ENCODE results near the gene KSR2. TPM values are rescaled to one million over a fixed set of nuclear protein-coding genes. Genes with fewer than 3 reads are reported as not detected.

KSR2 gene
- total RNA-seq, 1 experiment from 2014 or later: not detected

GRCh38 chr12:117970334-117970733 is 1.5 kb upstream of the KSR2 start:
- no peak overlapping the region for H3K4me3 ChIP-seq (ENCODE audit: low read depth, low read length, poor library complexity, severe bottlenecking)
- H3K9me3 ChIP-seq (ENCODE audit: low read depth, low read length, poor library complexity, severe bottlenecking): no peaks in the 10 kb centered on the region
- BruUV-seq (replicated peaks): no TSS peak
- intact Hi-C loops (cut with micrococcal nuclease; ENCODE audit: unreplicated experiment): no loop called here
- no peaks in the 10 kb centered on the region for H3K36me3 ChIP-seq (ENCODE audit: insufficient read depth, low read length, poor library complexity, severe bottlenecking)
- H3K27ac ChIP-seq (ENCODE audit: low read depth, low read length, poor library complexity, severe bottlenecking): no peak overlapping the region
- DNase-seq (ENCODE audit: low spot score): no peak
- CTCF ChIA-PET: no interaction called here
- peaks cover 58% of the 10 kb centered on the region for H3K27me3 ChIP-seq (replicated peaks; ENCODE audit: insufficient read depth, low read depth, low read length, poor library complexity)
- POLR2A ChIA-PET (ENCODE audit: low non-redundant PET): no interaction called here
- TF ChIP-seq EZH2 (IDR thresholded peaks at IDR 0.05; ENCODE audit: borderline replicate concordance, low read depth, low read length, poor library complexity, severe bottlenecking): no peak
- TF ChIP-seq CTCF (conservative IDR thresholded peaks at IDR 0.05; ENCODE audit: low read depth, low read length): no peak
- no peaks in the 10 kb centered on the region for H3K4me1 ChIP-seq (ENCODE audit: insufficient read depth, low read length, poor library complexity, severe bottlenecking)

- no peaks in the 10 kb centered on the region for H3K4me1 ChIP-seq (ENCODE audit: insufficient read depth, low read length, poor library complexity, severe bottlenecking)
- H3K27ac ChIP-seq (ENCODE audit: low read depth, low read length, poor library complexity, severe bottlenecking): no peak overlapping the region
- ChIA-PET CTCF (no interaction called here), POLR2A (ENCODE audit: low non-redundant PET) (no interaction called here)
- no peak for TF ChIP-seq CTCF (conservative IDR thresholded peaks at IDR 0.05; ENCODE audit: low read depth, low read length)
- no peak for TF ChIP-seq EZH2 (IDR thresholded peaks at IDR 0.05; ENCODE audit: borderline replicate concordance, low read depth, low read length, poor library complexity, severe bottlenecking)
- BruUV-seq (replicated peaks): no TSS peak
- H3K4me3 ChIP-seq (ENCODE audit: low read depth, low read length, poor library complexity, severe bottlenecking): peak overlapping the region; percentile 49
- H3K27me3 ChIP-seq (replicated peaks; ENCODE audit: insufficient read depth, low read depth, low read length, poor library complexity): peaks cover 72% of the 10 kb centered on the region
- no peaks in the 10 kb centered on the region for H3K9me3 ChIP-seq (ENCODE audit: low read depth, low read length, poor library complexity, severe bottlenecking)
- intact Hi-C loops (cut with micrococcal nuclease; ENCODE audit: unreplicated experiment): no loop called here
- DNase-seq (ENCODE audit: low spot score): no peak
- no peaks in the 10 kb centered on the region for H3K36me3 ChIP-seq (ENCODE audit: insufficient read depth, low read length, poor library complexity, severe bottlenecking)
These were observed 520 bp downstream of the KSR2 start for GRCh38 chr12:117968151-117968789.

- CTCF ChIA-PET: no interaction called here
These were observed 1.3 kb downstream of the KSR2 start for GRCh38 chr12:117967512-117967911.

More at GRCh38 chr12:117967512-117967911, 1.3 kb downstream of the KSR2 start:
- Histone ChIP-seq H3K4me1 (ENCODE audit: insufficient read depth, low read length, poor library complexity, severe bottlenecking) (no peaks in the 10 kb centered on the region), H3K27me3 (replicated peaks; ENCODE audit: insufficient read depth, low read depth, low read length, poor library complexity) (peaks cover 72% of the 10 kb centered on the region), H3K4me3 (ENCODE audit: low read depth, low read length, poor library complexity, severe bottlenecking) (no peak overlapping the region), H3K9me3 (ENCODE audit: low read depth, low read length, poor library complexity, severe bottlenecking) (no peaks in the 10 kb centered on the region), H3K27ac (ENCODE audit: low read depth, low read length, poor library complexity, severe bottlenecking) (no peak overlapping the region), H3K36me3 (ENCODE audit: insufficient read depth, low read length, poor library complexity, severe bottlenecking) (no peaks in the 10 kb centered on the region)
- intact Hi-C loops (cut with micrococcal nuclease; ENCODE audit: unreplicated experiment): no loop called here
- POLR2A ChIA-PET (ENCODE audit: low non-redundant PET): no interaction called here
- no peak for TF ChIP-seq CTCF (conservative IDR thresholded peaks at IDR 0.05; ENCODE audit: low read depth, low read length)
- no peak for TF ChIP-seq EZH2 (IDR thresholded peaks at IDR 0.05; ENCODE audit: borderline replicate concordance, low read depth, low read length, poor library complexity, severe bottlenecking)
- no TSS peak for BruUV-seq (replicated peaks)
- DNase-seq (ENCODE audit: low spot score): no peak

Measured in A673 (cell line).